Stimulated activated CD4-positive, alpha-beta T cell treated with anti-CD3 and anti-CD28 coated beads, Interleukin-2, amount 100 ng/mL, for 48 hours (primary cell): ENCODE results near the gene TRIM25.

Experiments used
- DNase-seq, 2 donors: peaks; one replicate each; pipeline ENCODE4 v3.0.0-alpha.2; 2020

TRIM25 gene

GRCh38 chr17:56926270-56926669 is 12.4 kb upstream of the TRIM25 start:
- no peak for DNase-seq

- DNase-seq = no peak
Observed at GRCh38 chr17:56925088-56925487, 11.2 kb upstream of the TRIM25 start.

- no peak for DNase-seq
Observed at GRCh38 chr17:56919717-56920116, 5.9 kb upstream of the TRIM25 start.

GRCh38 chr17:56918916-56919315 is 5.1 kb upstream of the TRIM25 start:
- DNase-seq = no peak

GRCh38 chr17:56917559-56918296 is 3.9 kb upstream of the TRIM25 start:
- no peak for DNase-seq

GRCh38 chr17:56914581-56915273 is 878 bp upstream of the TRIM25 start:
- DNase-seq = no peak

- DNase-seq = no peak
Observed at GRCh38 chr17:56913353-56913866, 439 bp downstream of the TRIM25 start.

GRCh38 chr17:56913000-56913311 is 893 bp downstream of the TRIM25 start:
- no peak for DNase-seq

- no peak for DNase-seq
Observed at GRCh38 chr17:56912105-56912999, 1.5 kb downstream of the TRIM25 start.

GRCh38 chr17:56910509-56911235 is 3.2 kb downstream of the TRIM25 start:
- no peak for DNase-seq

GRCh38 chr17:56909742-56910508 is 3.9 kb downstream of the TRIM25 start:
- no peak for DNase-seq

- no peak for DNase-seq
Observed at GRCh38 chr17:56908001-56908542, 5.8 kb downstream of the TRIM25 start.

GRCh38 chr17:56903560-56903959 is 10.3 kb downstream of the TRIM25 start:
- DNase-seq = no peak

GRCh38 chr17:56902348-56902747 is 11.5 kb downstream of the TRIM25 start:
- DNase-seq = no peak

GRCh38 chr17:56899403-56899802 is 14.4 kb downstream of the TRIM25 start:
- DNase-seq = no peak

- DNase-seq = no peak
Observed at GRCh38 chr17:56898874-56899273, 15.0 kb downstream of the TRIM25 start.

GRCh38 chr17:56897646-56898424 is 16.0 kb downstream of the TRIM25 start:
- no peak for DNase-seq

GRCh38 chr17:56896968-56897359 is 16.9 kb downstream of the TRIM25 start:
- DNase-seq = no peak

GRCh38 chr17:56896217-56896967 is 17.5 kb downstream of the TRIM25 start:
- DNase-seq = no peak

- DNase-seq = no peak
Observed at GRCh38 chr17:56894859-56895455, 18.9 kb downstream of the TRIM25 start.
